OCI-LY7 (cell line): Measurements from ENCODE around the gene E2F3. TPM values are rescaled to one million over a fixed set of nuclear protein-coding genes. Genes with fewer than 3 reads are reported as not detected.

Experiments
- BruUV-seq: library from RNA; stranded (reverse); fragments of 400-500 nt; replicated peaks from 2 replicates; lab custom pipeline; 2021; lab: Mats Ljungman, UMichigan
- CTCF ChIA-PET: fragments of 300-600 bp; sonication (Branson Sonifier 250); formaldehyde crosslinking; loops from one replicate; lab custom pipeline; 2022; ENCODE audit warnings: antibody characterized with exemption; ENCODE audit not compliant: unreplicated experiment; lab: Charles Lee
- POLR2A ChIA-PET: fragments of 300-600 bp; sonication (Branson Sonifier 250); formaldehyde crosslinking; loops from one replicate; lab custom pipeline; 2022; ENCODE audit warnings: antibody characterized with exemption; lab: Charles Lee
- DNase-seq: peaks from one replicate; pipeline ENCODE4 v3.0.0-alpha.2; 2015; ENCODE audit warnings: low spot score
- H2AFZ ChIP-seq: fragments of 200-600 bp; sonication (generic), shearing (Covaris generic); 2 replicates; pipeline ENCODE4 v1.6.1; 2014; ENCODE audit warnings: mild to moderate bottlenecking, antibody characterized with exemption, low read length, moderate library complexity
- H3K27ac ChIP-seq: fragments of 200-600 bp; sonication (generic); 2 replicates; pipeline ENCODE4 v1.5.1; 2014; ENCODE audit warnings: mixed run types, low read depth, mild to moderate bottlenecking, moderate library complexity, low read length, inconsistent platforms; ENCODE audit not compliant: poor library complexity, severe bottlenecking
- H3K36me3 ChIP-seq: fragments of 200-600 bp; sonication (generic); 2 replicates; pipeline ENCODE4 v1.6.1; 2014; ENCODE audit warnings: mild to moderate bottlenecking, antibody characterized with exemption, low read length, moderate library complexity, mixed read lengths; ENCODE audit not compliant: insufficient read depth
- H3K4me1 ChIP-seq: fragments of 200-600 bp; sonication (generic); 2 replicates; pipeline ENCODE4 v1.5.1; 2014; ENCODE audit warnings: mild to moderate bottlenecking, low read length; ENCODE audit not compliant: insufficient read depth, poor library complexity, severe bottlenecking
- H3K4me2 ChIP-seq: fragments of 200-600 bp; sonication (generic); 2 replicates; pipeline ENCODE4 v1.6.1; 2014; ENCODE audit warnings: mild to moderate bottlenecking, low read length
- H3K4me3 ChIP-seq: fragments of 200-600 bp; sonication (generic); 2 replicates; pipeline ENCODE4 v1.5.1; 2014; ENCODE audit warnings: mild to moderate bottlenecking, low read depth, low read length; ENCODE audit not compliant: poor library complexity, severe bottlenecking
- H3K79me2 ChIP-seq: fragments of 200-600 bp; sonication (generic); 2 replicates; pipeline ENCODE4 v1.6.1; 2016; ENCODE audit warnings: low read depth, mild to moderate bottlenecking, low read length, moderate library complexity, mixed read lengths; ENCODE audit not compliant: insufficient read depth
- H3K9me2 ChIP-seq: fragments of 200-600 bp; sonication (generic); 2 replicates; pipeline ENCODE4 v1.6.1; 2016; ENCODE audit warnings: mild to moderate bottlenecking, low read length, mixed read lengths; ENCODE audit not compliant: insufficient read depth
- H3K9me3 ChIP-seq: fragments of 200-600 bp; sonication (generic); 2 replicates; pipeline ENCODE4 v1.6.1; 2014; ENCODE audit warnings: mild to moderate bottlenecking, mixed run types, low read length, mixed read lengths
- H4K20me1 ChIP-seq: fragments of 200-600 bp; sonication (generic); 2 replicates; pipeline ENCODE4 v1.6.1; 2014; ENCODE audit warnings: mild to moderate bottlenecking, antibody characterized with exemption, low read length, moderate library complexity, mixed read lengths; ENCODE audit not compliant: insufficient read depth
- CTCF ChIP-seq: fragments of 200-600 bp; sonication (generic); conservative IDR thresholded peaks from 2 replicates; pipeline ENCODE4 v1.5.1; 2014; ENCODE audit warnings: mild to moderate bottlenecking, antibody characterized with exemption, low read length, moderate library complexity, mixed read lengths
- EZH2phosphoT487 ChIP-seq: fragments of 200-600 bp; sonication (generic); IDR thresholded peaks from 2 replicates; pipeline ENCODE4 v1.6.1; 2018; ENCODE audit warnings: low read depth, borderline replicate concordance, mild to moderate bottlenecking, mixed run types, antibody characterized with exemption, low read length, moderate library complexity, mixed read lengths
- intact Hi-C: fragments of 100-400 bp; cut with micrococcal nuclease; formaldehyde crosslinking; loops from one replicate; pipeline ENCODE4 v1.10.0; 2022; ENCODE audit not compliant: unreplicated experiment
- total RNA-seq, 2 experiments: library from RNA; depleted of rRNA in 1 of 2; stranded (reverse); fragments of >200 nt in 1 of 2; shearing (Covaris generic) in 1 of 2; gene quantifications; 2 replicates each; pipeline ENCODE4 v1.2.3, GENCODE V29; 2014 to 2022

E2F3 gene
- total RNA-seq, 2 experiments from 2014 or later: 12.4 to 31.2 TPM

- peaks cover 10% of the 10 kb centered on the region; the same call in 1 of the 2 replicates for H4K20me1 ChIP-seq
- BruUV-seq: no TSS peak
- H3K79me2 ChIP-seq: peaks cover 91% of the 10 kb centered on the region
Measured at GRCh38 chr6:20441236-20441635, 39.6 kb downstream of the E2F3 start.

GRCh38 chr6:20441921-20442320, 40.2 kb downstream of the E2F3 start:
- intact Hi-C loops: no loop called here
- Histone ChIP-seq H3K4me1 (peaks cover 7% of the 10 kb centered on the region), H3K9me3 (no peaks in the 10 kb centered on the region), H3K36me3 (peaks cover 93% of the 10 kb centered on the region), H4K20me1 (peaks cover 10% of the 10 kb centered on the region; the same call in 1 of the 2 replicates), H3K27ac (no peak overlapping the region), H3K4me3 (no peak overlapping the region), H3K79me2 (peaks cover 92% of the 10 kb centered on the region), H2AFZ (no peak overlapping the region), H3K9me2 (no peaks in the 10 kb centered on the region), H3K4me2 (no peak overlapping the region)
- TF ChIP-seq EZH2phosphoT487: no peak
- no peak for TF ChIP-seq CTCF
- DNase-seq: no peak
- no TSS peak for BruUV-seq
- ChIA-PET POLR2A (interaction anchor here (0.7 kb wide), 1 partner anchor 20 kb away, joined by 4 read pairs; no protein-coding TSS in a partner anchor), CTCF (no interaction called here)

More at GRCh38 chr6:20441236-20441635, 39.6 kb downstream of the E2F3 start:
- Histone ChIP-seq H3K4me2 (no peak overlapping the region), H3K4me1 (peaks cover 7% of the 10 kb centered on the region), H3K9me2 (no peaks in the 10 kb centered on the region), H3K9me3 (no peaks in the 10 kb centered on the region), H3K27ac (no peak overlapping the region), H2AFZ (no peak overlapping the region), H3K4me3 (no peak overlapping the region), H3K36me3 (peaks cover 89% of the 10 kb centered on the region)
- CTCF ChIA-PET: no interaction called here
- no peak for DNase-seq
- no peak for TF ChIP-seq CTCF
- TF ChIP-seq EZH2phosphoT487: no peak
- POLR2A ChIA-PET: no interaction called here
- intact Hi-C loops: no loop called here

- ChIA-PET CTCF (no interaction called here), POLR2A (interaction anchor here (0.5 kb wide), 1 partner anchor 41 kb away, joined by 5 read pairs; no protein-coding TSS in a partner anchor)
- Histone ChIP-seq H3K36me3 (peaks cover 87% of the 10 kb centered on the region), H3K4me2 (no peak overlapping the region), H3K9me3 (no peaks in the 10 kb centered on the region), H3K4me3 (no peak overlapping the region), H3K9me2 (no peaks in the 10 kb centered on the region), H2AFZ (no peak overlapping the region), H4K20me1 (peaks cover 22% of the 10 kb centered on the region; the same call in 1 of the 2 replicates), H3K27ac (no peak overlapping the region), H3K4me1 (no peaks in the 10 kb centered on the region), H3K79me2 (peaks cover 92% of the 10 kb centered on the region)
- BruUV-seq: no TSS peak
- TF ChIP-seq EZH2phosphoT487 (no peak), CTCF (no peak)
- intact Hi-C loops: no loop called here
- no peak for DNase-seq
Measured at GRCh38 chr6:20444786-20445271, 43.1 kb downstream of the E2F3 start.
